Vagina (tissue), 2 donors: Measurements from ENCODE around the gene FRMD1. TPM values are rescaled to one million over a fixed set of nuclear protein-coding genes. Genes with fewer than 3 reads are reported as not detected.

Source experiments
- DNase-seq, 2 donors: peaks; one replicate each; pipeline ENCODE4 v3.0.0-alpha.2; 2017; ENCODE audit errors: extremely low spot score in 2 of 2
- H3K27ac ChIP-seq: fragments of 200-600 bp; sonication (generic); one replicate; pipeline ENCODE4 v1.5.1; 2019
- H3K27me3 ChIP-seq: fragments of 200-600 bp; sonication (generic); one replicate; pipeline ENCODE4 v1.5.1; 2019
- H3K36me3 ChIP-seq, 2 donors: fragments of 200-600 bp; sonication (generic); one replicate each; pipeline ENCODE4 v1.5.1; 2017 to 2019
- H3K4me1 ChIP-seq: fragments of 200-600 bp; sonication (generic); one replicate; pipeline ENCODE4 v1.5.1; 2019
- H3K4me3 ChIP-seq, 2 donors: fragments of 200-600 bp; sonication (generic); 1 replicate in 1 of 2; 2 replicates in 1 of 2; pipeline ENCODE4 v1.5.1; 2016 to 2019
- H3K9me3 ChIP-seq: fragments of 200-600 bp; sonication (generic); one replicate; pipeline ENCODE4 v1.5.1; 2019
- POLR2A ChIP-seq, 2 donors: fragments of 450-650 bp; IDR thresholded peaks; one replicate each; pipeline ENCODE4 v1.6.1; 2017; ENCODE audit warnings: antibody characterized with exemption in 2 of 2, mild to moderate bottlenecking in 2 of 2, moderate library complexity in 2 of 2
- POLR2AphosphoS5 ChIP-seq, 2 donors: sonication (generic); formaldehyde crosslinking; IDR thresholded peaks; one replicate each; pipeline ENCODE4 v1.9.0; 2017; ENCODE audit warnings: antibody characterized with exemption in 2 of 2, mild to moderate bottlenecking in 2 of 2, low read depth in 1 of 2; ENCODE audit not compliant: insufficient read depth in 1 of 2
- intact Hi-C: fragments of 100-400 bp; cut with DNase I; formaldehyde crosslinking; loops from one replicate; pipeline ENCODE4 v1.15.1; 2023
- total RNA-seq: library from RNA; depleted of rRNA; stranded (reverse); fragments of >200 nt; gene quantifications from one replicate; pipeline ENCODE4 v1.2.3, GENCODE V29; 2016
- TF ChIP-seq, protein P1 (sequence below), 3 experiments: fragments of 450-650 bp in 2 of 3; fragments of 200-600 bp in 1 of 3; sonication (generic) in 1 of 3; IDR thresholded peaks; one replicate each; pipeline ENCODE4 v1.5.1; 2017 to 2019; ENCODE audit warnings: antibody characterized with exemption in 3 of 3, mild to moderate bottlenecking in 2 of 3, moderate library complexity in 2 of 3

The FRMD1 gene
- total RNA-seq, 1 donor from 2014 or later: not detected

DNA sequence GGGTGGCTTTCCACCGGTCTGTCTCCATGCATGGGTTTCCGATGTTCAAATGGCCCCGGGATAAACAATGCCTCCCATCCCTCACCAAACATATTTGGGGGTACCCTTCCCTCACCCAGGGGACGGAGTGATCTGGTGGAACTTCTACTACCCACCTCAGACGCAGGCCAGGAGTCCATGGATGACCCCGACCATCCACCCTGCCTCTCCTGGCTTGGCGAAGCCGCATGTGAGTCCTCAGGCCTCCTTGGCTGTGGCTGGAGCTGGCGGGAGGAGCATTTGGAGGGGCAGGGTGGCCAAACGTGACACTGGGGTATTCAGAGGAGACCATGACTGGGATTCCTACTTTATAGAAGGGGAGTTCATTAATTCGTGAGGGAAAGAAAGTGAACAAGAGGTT lies 45.9 kb upstream of the FRMD1 start:
- H3K36me3 ChIP-seq: no peaks in the 10 kb centered on the region
- intact Hi-C loops: no loop called here
- TF ChIP-seq POLR2A (IDR thresholded peaks at IDR 0.05) (no peak), POLR2AphosphoS5 (IDR thresholded peaks at IDR 0.05; ENCODE audit: insufficient read depth in 1 of 2, low read depth in 1 of 2) (no peak)
- TF ChIP-seq, protein P1, sequence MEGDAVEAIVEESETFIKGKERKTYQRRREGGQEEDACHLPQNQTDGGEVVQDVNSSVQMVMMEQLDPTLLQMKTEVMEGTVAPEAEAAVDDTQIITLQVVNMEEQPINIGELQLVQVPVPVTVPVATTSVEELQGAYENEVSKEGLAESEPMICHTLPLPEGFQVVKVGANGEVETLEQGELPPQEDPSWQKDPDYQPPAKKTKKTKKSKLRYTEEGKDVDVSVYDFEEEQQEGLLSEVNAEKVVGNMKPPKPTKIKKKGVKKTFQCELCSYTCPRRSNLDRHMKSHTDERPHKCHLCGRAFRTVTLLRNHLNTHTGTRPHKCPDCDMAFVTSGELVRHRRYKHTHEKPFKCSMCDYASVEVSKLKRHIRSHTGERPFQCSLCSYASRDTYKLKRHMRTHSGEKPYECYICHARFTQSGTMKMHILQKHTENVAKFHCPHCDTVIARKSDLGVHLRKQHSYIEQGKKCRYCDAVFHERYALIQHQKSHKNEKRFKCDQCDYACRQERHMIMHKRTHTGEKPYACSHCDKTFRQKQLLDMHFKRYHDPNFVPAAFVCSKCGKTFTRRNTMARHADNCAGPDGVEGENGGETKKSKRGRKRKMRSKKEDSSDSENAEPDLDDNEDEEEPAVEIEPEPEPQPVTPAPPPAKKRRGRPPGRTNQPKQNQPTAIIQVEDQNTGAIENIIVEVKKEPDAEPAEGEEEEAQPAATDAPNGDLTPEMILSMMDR (IDR thresholded peaks at IDR 0.05): no peak
- no peaks in the 10 kb centered on the region for H3K4me1 ChIP-seq
- H3K9me3 ChIP-seq: no peaks in the 10 kb centered on the region
- no peaks in the 10 kb centered on the region for H3K27me3 ChIP-seq
- no peak overlapping the region for H3K4me3 ChIP-seq
- DNase-seq: peak in 1 of 2 donors; percentile 82
- no peak overlapping the region for H3K27ac ChIP-seq

DNA sequence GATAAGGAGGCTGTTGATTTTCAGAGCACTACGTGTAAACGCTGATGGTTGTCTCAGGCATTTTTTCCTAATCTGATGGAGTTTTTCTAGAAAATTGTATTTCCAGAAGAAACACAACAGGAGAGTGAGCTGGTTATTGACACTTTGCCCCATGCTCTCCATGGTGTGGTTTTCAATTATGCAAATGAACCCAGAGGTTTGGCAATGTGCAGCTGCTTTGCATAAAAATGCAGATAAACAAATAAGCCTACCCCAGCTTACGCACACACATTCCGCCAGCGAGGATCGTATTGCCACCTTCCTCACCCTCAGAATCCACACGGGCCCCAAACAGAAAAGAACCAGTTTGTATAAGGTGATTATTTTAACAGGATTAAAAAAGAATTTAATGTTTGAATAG lies 45.1 kb upstream of the FRMD1 start:
- Histone ChIP-seq H3K9me3 (no peaks in the 10 kb centered on the region), H3K27ac (no peak overlapping the region), H3K27me3 (no peaks in the 10 kb centered on the region), H3K4me3 (no peak overlapping the region), H3K36me3 (no peaks in the 10 kb centered on the region), H3K4me1 (no peaks in the 10 kb centered on the region)
- peak in 1 of 2 donors; percentile 34 for DNase-seq
- intact Hi-C loops: no loop called here
- TF ChIP-seq, protein P1 (IDR thresholded peaks at IDR 0.05): no peak
- TF ChIP-seq POLR2AphosphoS5 (IDR thresholded peaks at IDR 0.05; ENCODE audit: insufficient read depth in 1 of 2, low read depth in 1 of 2) (no peak), POLR2A (IDR thresholded peaks at IDR 0.05) (no peak)

DNA sequence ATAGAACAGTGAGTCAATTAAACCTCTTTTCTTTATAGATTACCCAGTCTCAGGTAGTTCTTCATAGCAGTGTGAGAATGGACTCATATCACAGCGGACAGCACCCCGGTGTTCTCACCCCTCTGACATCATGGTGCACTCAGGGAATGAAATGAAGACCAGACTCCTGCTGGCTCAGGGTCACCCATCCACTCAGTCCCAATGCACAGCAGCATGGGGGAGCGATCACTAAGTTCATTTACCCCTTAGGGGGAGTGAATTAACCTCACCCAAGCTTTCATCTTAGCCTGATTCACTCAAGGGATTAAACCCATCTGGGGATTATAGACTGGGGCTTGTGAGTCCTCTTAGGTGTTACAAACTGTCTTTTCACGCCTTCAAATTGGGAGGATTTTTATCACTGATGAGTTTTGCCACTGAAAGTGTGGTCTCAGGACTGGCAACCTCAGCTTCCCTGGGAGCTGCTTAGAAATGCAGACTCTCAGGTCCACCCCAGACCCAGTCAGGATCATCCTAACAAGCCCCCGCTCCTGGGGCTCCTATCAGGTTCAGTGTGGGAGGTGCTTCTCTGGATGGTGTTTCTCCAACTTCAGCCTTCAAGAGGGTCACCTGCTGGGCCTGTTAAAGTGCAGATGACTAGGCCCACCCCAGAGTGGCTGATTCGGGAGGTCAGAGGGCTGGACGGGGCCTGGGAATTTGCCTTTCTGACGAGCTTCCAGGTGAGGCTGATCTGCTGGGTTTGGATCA lies 44.3 kb upstream of the FRMD1 start:
- intact Hi-C loops: no loop called here
- Histone ChIP-seq H3K9me3 (no peaks in the 10 kb centered on the region), H3K4me3 (no peak overlapping the region), H3K27me3 (no peaks in the 10 kb centered on the region), H3K4me1 (no peaks in the 10 kb centered on the region), H3K27ac (no peak overlapping the region), H3K36me3 (no peaks in the 10 kb centered on the region)
- TF ChIP-seq, protein P1 (IDR thresholded peaks at IDR 0.05): no peak
- no peak for TF ChIP-seq POLR2A (IDR thresholded peaks at IDR 0.05)
- peak in 1 of 2 donors; percentile 40 for DNase-seq

DNA sequence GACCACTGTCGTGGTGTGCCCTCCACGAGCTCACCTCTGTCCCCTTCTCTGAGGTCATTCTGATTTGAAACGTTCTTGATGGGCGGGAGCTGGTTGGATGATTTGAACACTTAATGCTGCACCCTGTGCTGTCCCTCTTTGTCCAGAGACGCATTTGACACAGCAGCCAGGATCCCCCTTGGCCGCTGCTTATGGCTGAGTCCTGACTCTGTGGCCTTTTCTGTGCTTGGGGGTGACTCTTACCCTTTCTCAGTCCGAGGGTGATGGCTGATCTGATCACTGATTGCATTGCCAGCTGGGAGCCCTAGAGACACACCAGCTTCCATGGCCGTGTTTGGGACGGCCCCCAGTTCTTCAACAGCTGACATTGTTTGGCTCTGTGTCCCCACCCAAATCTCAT lies 43.5 kb upstream of the FRMD1 start:
- no peaks in the 10 kb centered on the region for H3K4me1 ChIP-seq
- no peak overlapping the region for H3K4me3 ChIP-seq
- H3K9me3 ChIP-seq: no peaks in the 10 kb centered on the region
- no peak overlapping the region for H3K27ac ChIP-seq
- H3K36me3 ChIP-seq: no peaks in the 10 kb centered on the region
- H3K27me3 ChIP-seq: no peaks in the 10 kb centered on the region
- TF ChIP-seq, protein P1 (IDR thresholded peaks at IDR 0.05): no peak
- no peak for TF ChIP-seq POLR2AphosphoS5 (IDR thresholded peaks at IDR 0.05; ENCODE audit: insufficient read depth in 1 of 2, low read depth in 1 of 2)
- no peak for TF ChIP-seq POLR2A (IDR thresholded peaks at IDR 0.05)
- peak in 1 of 2 donors; percentile 47 for DNase-seq
- intact Hi-C loops: no loop called here

DNA sequence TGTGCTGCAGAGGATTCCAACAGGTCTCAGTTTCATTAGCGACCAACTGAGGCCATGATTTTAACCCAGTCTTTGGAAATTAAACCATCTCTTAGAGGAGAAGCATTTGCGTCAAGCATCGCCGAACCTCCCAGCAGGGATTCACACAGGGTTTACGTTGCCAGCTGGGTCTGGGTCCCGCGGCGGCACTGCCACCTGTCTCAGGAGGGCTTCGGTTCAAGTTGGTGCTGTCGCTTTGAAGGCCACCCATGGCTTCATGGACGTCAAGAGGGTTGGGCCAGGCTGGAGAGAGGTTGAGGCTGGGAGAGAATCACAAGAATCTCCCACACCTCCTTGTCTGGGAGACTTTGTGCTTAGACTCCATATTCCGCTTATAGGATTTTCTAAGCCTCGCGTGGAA lies 43.0 kb upstream of the FRMD1 start:
- Histone ChIP-seq H3K27me3 (no peaks in the 10 kb centered on the region), H3K4me3 (no peak overlapping the region), H3K4me1 (no peaks in the 10 kb centered on the region), H3K27ac (no peak overlapping the region), H3K36me3 (no peaks in the 10 kb centered on the region), H3K9me3 (no peaks in the 10 kb centered on the region)
- no peak for DNase-seq
- TF ChIP-seq POLR2AphosphoS5 (IDR thresholded peaks at IDR 0.05; ENCODE audit: insufficient read depth in 1 of 2, low read depth in 1 of 2): no peak
- no peak for TF ChIP-seq POLR2A (IDR thresholded peaks at IDR 0.05)
- TF ChIP-seq, protein P1 (IDR thresholded peaks at IDR 0.05): no peak
- intact Hi-C loops: no loop called here
